ENCODE measurements around the gene SF3B2. TPM values are rescaled to one million over a fixed set of nuclear protein-coding genes. Genes with fewer than 3 reads are reported as not detected.
"Not testable (repeated sequence)": the region's sequence is repeated elsewhere in the genome, so short reads cannot be mapped to it uniquely, and the experiment has no call there.

Gene SF3B2
- total and polyA plus RNA-seq, 5 donors = 62.1 to 97.7 (median 89.0) TPM

GRCh38 chr11:66069715-66070603 lies 17.8 kb downstream of the SF3B2 start, which contains the start of gene PACS1:
TSS of gene PACS1 (plus strand) at chr11:66070272. CDS start at chr11:66070487, 215 bp downstream.
- Histone ChIP-seq H3K9me3 (ENCODE audit: control insufficient read depth, low read length) (no peaks in the 10 kb centered on the region), H3K27ac (ENCODE audit: low read length) (peak within 1 kb of the TSS; percentile 93), H3K4me3 (ENCODE audit: low read length) (peak within 1 kb of the TSS; percentile 98), H3K27me3 (ENCODE audit: control insufficient read depth, insufficient read depth) (no peaks in the 10 kb centered on the region), H3K4me1 (ENCODE audit: control insufficient read depth, insufficient read depth, low read length) (peaks cover 6% of the 10 kb centered on the region)
- intact Hi-C loops (cut with DNase I) = loop anchor here in 2 of 4 donors (5.0 to 10.0 kb wide), 2 partner anchors 55 to 57 kb away; no protein-coding TSS in a partner anchor
- under 1% methylated on average over 120 of the region's 120 CpGs for WGBS
- ATAC-seq (peak; percentile 90 to 91), DNase-seq (peak; percentile 91 to 96 (median 95))

GRCh38 chr11:66070604-66071380 lies 18.6 kb downstream of the SF3B2 start:
- intact Hi-C loops (cut with DNase I) = loop anchor here in 1 of 4 donors (10.0 kb wide), 1 partner anchor 54 kb away; no protein-coding TSS in a partner anchor
- under 1% methylated on average over 60 of the region's 60 CpGs for WGBS
- Histone ChIP-seq H3K9me3 (ENCODE audit: control insufficient read depth, low read length) (no peaks in the 10 kb centered on the region), H3K4me3 (ENCODE audit: low read length) (peak overlapping the region; percentile 98), H3K27me3 (ENCODE audit: control insufficient read depth, insufficient read depth) (no peaks in the 10 kb centered on the region), H3K4me1 (ENCODE audit: control insufficient read depth, insufficient read depth, low read length) (peaks cover 6% of the 10 kb centered on the region), H3K27ac (ENCODE audit: low read length) (peak overlapping the region; percentile 92)
- DNase-seq (peak; percentile 81 to 91 (median 90)), ATAC-seq (peak; percentile 33 to 47)

GRCh38 chr11:66071381-66071801 lies 19.2 kb downstream of the SF3B2 start:
- Histone ChIP-seq H3K4me3 (ENCODE audit: low read length) (peak overlapping the region; percentile 98), H3K4me1 (ENCODE audit: control insufficient read depth, insufficient read depth, low read length) (peaks cover 6% of the 10 kb centered on the region), H3K9me3 (ENCODE audit: control insufficient read depth, low read length) (no peaks in the 10 kb centered on the region), H3K27me3 (ENCODE audit: control insufficient read depth, insufficient read depth) (no peaks in the 10 kb centered on the region), H3K27ac (ENCODE audit: low read length) (peak overlapping the region; percentile 92)
- intact Hi-C loops (cut with DNase I) = loop anchor here in 1 of 4 donors (10.0 kb wide), 1 partner anchor 53 kb away; no protein-coding TSS in a partner anchor
- DNase-seq (no peak), ATAC-seq (no peak)
- 14% methylated on average over 2 of the region's 2 CpGs for WGBS

- Histone ChIP-seq H3K27me3 (ENCODE audit: control insufficient read depth, insufficient read depth) (no peaks in the 10 kb centered on the region), H3K9me3 (ENCODE audit: control insufficient read depth, low read length) (no peaks in the 10 kb centered on the region), H3K27ac (ENCODE audit: low read length) (no peak overlapping the region), H3K4me3 (ENCODE audit: low read length) (no peak overlapping the region), H3K4me1 (ENCODE audit: control insufficient read depth, insufficient read depth, low read length) (peaks cover 6% of the 10 kb centered on the region)
- 87% methylated on average over 3 of the region's 3 CpGs for WGBS
- intact Hi-C loops (cut with DNase I) = loop anchor here in 1 of 4 donors (10.0 kb wide), 1 partner anchor 53 kb away; no protein-coding TSS in a partner anchor
- ATAC-seq = no peak
- no peak for DNase-seq
Measured at GRCh38 chr11:66072081-66072480, 19.9 kb downstream of the SF3B2 start.

GRCh38 chr11:66072518-66072917 lies 20.4 kb downstream of the SF3B2 start:
- 70% methylated on average over 8 of the region's 8 CpGs for WGBS
- intact Hi-C loops (cut with DNase I) = loop anchor here in 1 of 4 donors (10.0 kb wide), 1 partner anchor 52 kb away; no protein-coding TSS in a partner anchor
- no peak for DNase-seq

GRCh38 chr11:66073669-66074068 lies 21.5 kb downstream of the SF3B2 start:
- no peak for ATAC-seq

More at GRCh38 chr11:66072518-66072917, 20.4 kb downstream of the SF3B2 start:
- ATAC-seq = no peak
- Histone ChIP-seq H3K4me1 (ENCODE audit: control insufficient read depth, insufficient read depth, low read length) (peaks cover 6% of the 10 kb centered on the region), H3K4me3 (ENCODE audit: low read length) (no peak overlapping the region), H3K27ac (ENCODE audit: low read length) (no peak overlapping the region), H3K27me3 (ENCODE audit: control insufficient read depth, insufficient read depth) (no peaks in the 10 kb centered on the region), H3K9me3 (ENCODE audit: control insufficient read depth, low read length) (no peaks in the 10 kb centered on the region)

GRCh38 chr11:66075273-66075672 lies 23.1 kb downstream of the SF3B2 start:
- Histone ChIP-seq H3K4me3 (ENCODE audit: low read length) (no peak overlapping the region), H3K4me1 (ENCODE audit: control insufficient read depth, insufficient read depth, low read length) (peaks cover 4% of the 10 kb centered on the region), H3K27ac (ENCODE audit: low read length) (no peak overlapping the region), H3K9me3 (ENCODE audit: control insufficient read depth, low read length) (no peaks in the 10 kb centered on the region), H3K27me3 (ENCODE audit: control insufficient read depth, insufficient read depth) (no peaks in the 10 kb centered on the region)
- no peak for DNase-seq
- intact Hi-C loops (cut with DNase I) = loop anchor here in 1 of 4 donors (10.0 kb wide), 1 partner anchor 50 kb away; no protein-coding TSS in a partner anchor
- WGBS = 97% methylated on average over 4 of the region's 4 CpGs
- no peak for ATAC-seq

More at GRCh38 chr11:66073669-66074068, 21.5 kb downstream of the SF3B2 start:
- H3K4me1 ChIP-seq (ENCODE audit: control insufficient read depth, insufficient read depth, low read length) = peaks cover 6% of the 10 kb centered on the region
- no peak overlapping the region for H3K4me3 ChIP-seq (ENCODE audit: low read length)
- intact Hi-C loops (cut with DNase I) = loop anchor here in 1 of 4 donors (10.0 kb wide), 1 partner anchor 51 kb away; no protein-coding TSS in a partner anchor
- no peak overlapping the region for H3K27ac ChIP-seq (ENCODE audit: low read length)
- no peaks in the 10 kb centered on the region for H3K9me3 ChIP-seq (ENCODE audit: control insufficient read depth, low read length)
- 100% methylated on average over 1 of the region's 1 CpG for WGBS
- DNase-seq = no peak
- H3K27me3 ChIP-seq (ENCODE audit: control insufficient read depth, insufficient read depth) = no peaks in the 10 kb centered on the region

- Histone ChIP-seq H3K9me3 (ENCODE audit: control insufficient read depth, low read length) (no peaks in the 10 kb centered on the region), H3K4me1 (ENCODE audit: control insufficient read depth, insufficient read depth, low read length) (peaks cover 4% of the 10 kb centered on the region), H3K4me3 (ENCODE audit: low read length) (no peak overlapping the region), H3K27ac (ENCODE audit: low read length) (peak overlapping the region; percentile 49), H3K27me3 (ENCODE audit: control insufficient read depth, insufficient read depth) (no peaks in the 10 kb centered on the region)
- no peak for ATAC-seq
- intact Hi-C loops (cut with DNase I) = loop anchor here in 1 of 4 donors (10.0 kb wide), 1 partner anchor 48 kb away; no protein-coding TSS in a partner anchor
- WGBS = 67% methylated on average over 9 of the region's 9 CpGs
- no peak for DNase-seq
Measured at GRCh38 chr11:66076561-66076960, 24.4 kb downstream of the SF3B2 start.

GRCh38 chr11:66077927-66078326 lies 25.8 kb downstream of the SF3B2 start:
- Histone ChIP-seq H3K27me3 (ENCODE audit: control insufficient read depth, insufficient read depth) (no peaks in the 10 kb centered on the region), H3K27ac (ENCODE audit: low read length) (no peak overlapping the region), H3K4me1 (ENCODE audit: control insufficient read depth, insufficient read depth, low read length) (peaks cover 5% of the 10 kb centered on the region), H3K4me3 (ENCODE audit: low read length) (no peak overlapping the region), H3K9me3 (ENCODE audit: control insufficient read depth, low read length) (no peaks in the 10 kb centered on the region)
- WGBS = 93% methylated on average over 3 of the region's 3 CpGs
- ATAC-seq (no peak), DNase-seq (no peak)
- intact Hi-C loops (cut with DNase I) = loop anchor here in 1 of 4 donors (10.0 kb wide), 1 partner anchor 47 kb away; no protein-coding TSS in a partner anchor

- H3K9me3 ChIP-seq (ENCODE audit: control insufficient read depth, low read length); H3K27ac ChIP-seq (ENCODE audit: low read length); H3K4me1 ChIP-seq (ENCODE audit: control insufficient read depth, insufficient read depth, low read length); ATAC-seq; H3K4me3 ChIP-seq (ENCODE audit: low read length); DNase-seq; H3K27me3 ChIP-seq (ENCODE audit: control insufficient read depth, insufficient read depth): not testable (repeated sequence)
- intact Hi-C loops (cut with DNase I) = loop anchor here in 1 of 4 donors (10.0 kb wide), 1 partner anchor 46 kb away; no protein-coding TSS in a partner anchor
- WGBS = 83% methylated on average over 7 of the region's 7 CpGs
Measured at GRCh38 chr11:66078949-66079348, 26.8 kb downstream of the SF3B2 start.
